ENCODE data around the gene TIE1. TPM values are rescaled to one million over a fixed set of nuclear protein-coding genes. Genes with fewer than 3 reads are reported as not detected.
A peak's percentile ranks its signal among the peaks of the same experiment; 100 is the strongest.

TIE1 gene
- total and polyA plus RNA-seq, 4 experiments from 2014 or later: not detected

- H3K27ac Mint-ChIP-seq: no peak overlapping the region
- peaks cover 2 to 21% (median 17%) of the 10 kb centered on the region in 8 donors for H3K9me3 Mint-ChIP-seq
- no peak overlapping the region for H3K4me3 Mint-ChIP-seq
- intact Hi-C loops (cut with micrococcal nuclease): no loop called here
- H3K4me1 Mint-ChIP-seq: no peaks in the 10 kb centered on the region
- H3K27me3 ChIP-seq (ENCODE audit: insufficient read depth, low read length): no peaks in the 10 kb centered on the region
- no peak overlapping the region for H3K4me3 ChIP-seq (ENCODE audit: low read length in 2 of 2)
- ChIA-PET CTCF (ENCODE audit: partially characterized antibody) (no interaction called here), POLR2A (ENCODE audit: partially characterized antibody) (no interaction called here)
- no peaks in the 10 kb centered on the region for H3K4me1 ChIP-seq (ENCODE audit: insufficient read depth, low read length)
- no peak for DNase-seq
- H3K36me3 ChIP-seq (ENCODE audit: insufficient read depth, low read length): no peaks in the 10 kb centered on the region
- peaks cover 0 to 4% of the 10 kb centered on the region in 2 donors for H3K9me3 ChIP-seq (ENCODE audit: control insufficient read depth in 1 of 2, low read length in 2 of 2)
- peaks cover 4 to 5% of the 10 kb centered on the region in 2 donors for H3K36me3 Mint-ChIP-seq
- H3K27ac ChIP-seq (ENCODE audit: low read depth, low read length): no peak overlapping the region
- peaks cover 0 to 4% of the 10 kb centered on the region in 2 donors for H3K27me3 Mint-ChIP-seq
These were observed 20.6 kb downstream of the TIE1 start for GRCh38 chr1:43321331-43321891.

GRCh38 chr1:43322506-43322905, 21.7 kb downstream of the TIE1 start:
- ChIA-PET POLR2A (ENCODE audit: partially characterized antibody) (no interaction called here), CTCF (ENCODE audit: partially characterized antibody) (interaction anchor here (0.8 kb wide), 1 partner anchor 13 kb away, joined by 4 read pairs; no protein-coding TSS in a partner anchor)
- intact Hi-C loops (cut with micrococcal nuclease): no loop called here
- peaks cover 2 to 28% (median 21%) of the 10 kb centered on the region in 8 donors for H3K9me3 Mint-ChIP-seq
- H3K27ac ChIP-seq (ENCODE audit: low read depth, low read length): no peak overlapping the region
- H3K27me3 Mint-ChIP-seq: peaks cover 0 to 4% of the 10 kb centered on the region in 2 donors
- H3K4me3 Mint-ChIP-seq: no peak overlapping the region
- no peaks in the 10 kb centered on the region for H3K4me1 ChIP-seq (ENCODE audit: insufficient read depth, low read length)
- H3K27ac Mint-ChIP-seq: no peak overlapping the region
- peaks cover 0 to 4% of the 10 kb centered on the region in 2 donors for H3K9me3 ChIP-seq (ENCODE audit: control insufficient read depth in 1 of 2, low read length in 2 of 2)
- no peak for DNase-seq
- peaks cover 4 to 5% of the 10 kb centered on the region in 2 donors for H3K36me3 Mint-ChIP-seq
- H3K27me3 ChIP-seq (ENCODE audit: insufficient read depth, low read length): no peaks in the 10 kb centered on the region
- no peak overlapping the region for H3K4me3 ChIP-seq (ENCODE audit: low read length in 2 of 2)
- no peaks in the 10 kb centered on the region for H3K4me1 Mint-ChIP-seq
- no peaks in the 10 kb centered on the region for H3K36me3 ChIP-seq (ENCODE audit: insufficient read depth, low read length)

- Mint-ChIP-seq H3K4me1 (no peaks in the 10 kb centered on the region), H3K36me3 (peaks cover 4 to 5% of the 10 kb centered on the region in 2 donors), H3K9me3 (peaks cover 2 to 38% (median 27%) of the 10 kb centered on the region in 8 donors), H3K27me3 (peaks cover 2 to 4% of the 10 kb centered on the region in 2 donors), H3K4me3 (no peak overlapping the region), H3K27ac (no peak overlapping the region)
- ChIA-PET POLR2A (ENCODE audit: partially characterized antibody) (no interaction called here), CTCF (ENCODE audit: partially characterized antibody) (no interaction called here)
- Histone ChIP-seq H3K27me3 (ENCODE audit: insufficient read depth, low read length) (no peaks in the 10 kb centered on the region), H3K9me3 (ENCODE audit: control insufficient read depth in 1 of 2, low read length in 2 of 2) (peaks cover 0 to 4% of the 10 kb centered on the region in 2 donors), H3K36me3 (ENCODE audit: insufficient read depth, low read length) (no peaks in the 10 kb centered on the region), H3K27ac (ENCODE audit: low read depth, low read length) (no peak overlapping the region), H3K4me1 (ENCODE audit: insufficient read depth, low read length) (no peaks in the 10 kb centered on the region), H3K4me3 (ENCODE audit: low read length in 2 of 2) (no peak overlapping the region)
- DNase-seq: no peak
- intact Hi-C loops (cut with micrococcal nuclease): no loop called here
These were observed 24.0 kb downstream of the TIE1 start for GRCh38 chr1:43324810-43325209.

GRCh38 chr1:43325381-43325780, 24.6 kb downstream of the TIE1 start:
- CTCF ChIA-PET (ENCODE audit: partially characterized antibody): no interaction called here
- Histone ChIP-seq H3K4me1 (ENCODE audit: insufficient read depth, low read length) (no peaks in the 10 kb centered on the region), H3K27ac (ENCODE audit: low read depth, low read length) (no peak overlapping the region), H3K27me3 (ENCODE audit: insufficient read depth, low read length) (no peaks in the 10 kb centered on the region), H3K36me3 (ENCODE audit: insufficient read depth, low read length) (no peaks in the 10 kb centered on the region), H3K9me3 (ENCODE audit: control insufficient read depth in 1 of 2, low read length in 2 of 2) (peaks cover 0 to 4% of the 10 kb centered on the region in 2 donors), H3K4me3 (ENCODE audit: low read length in 2 of 2) (no peak overlapping the region)
- DNase-seq: no peak
- Mint-ChIP-seq H3K27ac (no peak overlapping the region), H3K36me3 (peaks cover 4 to 5% of the 10 kb centered on the region in 2 donors), H3K4me1 (no peaks in the 10 kb centered on the region), H3K9me3 (peaks cover 2 to 38% (median 27%) of the 10 kb centered on the region in 8 donors), H3K4me3 (no peak overlapping the region), H3K27me3 (peaks cover 2 to 4% of the 10 kb centered on the region in 2 donors)
- intact Hi-C loops (cut with micrococcal nuclease): no loop called here
- POLR2A ChIA-PET (ENCODE audit: partially characterized antibody): no interaction called here

- no peak overlapping the region for H3K4me3 ChIP-seq (ENCODE audit: low read length in 2 of 2)
- Mint-ChIP-seq H3K4me1 (no peaks in the 10 kb centered on the region), H3K9me3 (peaks cover 2 to 38% (median 27%) of the 10 kb centered on the region in 8 donors), H3K4me3 (no peak overlapping the region), H3K27me3 (peaks cover 2 to 4% of the 10 kb centered on the region in 2 donors), H3K36me3 (peaks cover 4 to 5% of the 10 kb centered on the region in 2 donors), H3K27ac (no peak overlapping the region)
- CTCF ChIA-PET (ENCODE audit: partially characterized antibody): no interaction called here
- POLR2A ChIA-PET (ENCODE audit: partially characterized antibody): no interaction called here
- intact Hi-C loops (cut with micrococcal nuclease): no loop called here
- no peaks in the 10 kb centered on the region for H3K27me3 ChIP-seq (ENCODE audit: insufficient read depth, low read length)
- H3K9me3 ChIP-seq (ENCODE audit: control insufficient read depth in 1 of 2, low read length in 2 of 2): peaks cover 0 to 4% of the 10 kb centered on the region in 2 donors
- DNase-seq: no peak
- H3K4me1 ChIP-seq (ENCODE audit: insufficient read depth, low read length): no peaks in the 10 kb centered on the region
- no peak overlapping the region for H3K27ac ChIP-seq (ENCODE audit: low read depth, low read length)
- no peaks in the 10 kb centered on the region for H3K36me3 ChIP-seq (ENCODE audit: insufficient read depth, low read length)
These were observed 26.9 kb downstream of the TIE1 start for GRCh38 chr1:43327549-43328292.

- ChIA-PET POLR2A (ENCODE audit: partially characterized antibody) (no interaction called here), CTCF (ENCODE audit: partially characterized antibody) (no interaction called here)
- intact Hi-C loops (cut with micrococcal nuclease): no loop called here
- Mint-ChIP-seq H3K27ac (peak overlapping the region in 1 of 7 donors; percentile 6), H3K36me3 (peaks cover 0 to 3% of the 10 kb centered on the region in 2 donors), H3K4me1 (no peaks in the 10 kb centered on the region), H3K4me3 (no peak overlapping the region), H3K27me3 (peaks cover 0 to 5% of the 10 kb centered on the region in 2 donors), H3K9me3 (peaks cover 2 to 24% (median 16%) of the 10 kb centered on the region in 8 donors)
- no peaks in the 10 kb centered on the region for H3K9me3 ChIP-seq (ENCODE audit: control insufficient read depth in 1 of 2, low read length in 2 of 2)
- no peak overlapping the region for H3K4me3 ChIP-seq (ENCODE audit: low read length in 2 of 2)
- no peak overlapping the region for H3K27ac ChIP-seq (ENCODE audit: low read depth, low read length)
- no peak for DNase-seq
- H3K36me3 ChIP-seq (ENCODE audit: insufficient read depth, low read length): no peaks in the 10 kb centered on the region
- no peaks in the 10 kb centered on the region for H3K4me1 ChIP-seq (ENCODE audit: insufficient read depth, low read length)
- no peaks in the 10 kb centered on the region for H3K27me3 ChIP-seq (ENCODE audit: insufficient read depth, low read length)
These were observed 29.4 kb downstream of the TIE1 start for GRCh38 chr1:43329995-43330751.

GRCh38 chr1:43331688-43332087, 30.9 kb downstream of the TIE1 start:
- POLR2A ChIA-PET (ENCODE audit: partially characterized antibody): no interaction called here
- no peak for DNase-seq

More at GRCh38 chr1:43331688-43332087, 30.9 kb downstream of the TIE1 start:
- Histone ChIP-seq H3K27ac (ENCODE audit: low read depth, low read length) (no peak overlapping the region), H3K9me3 (ENCODE audit: control insufficient read depth in 1 of 2, low read length in 2 of 2) (no peaks in the 10 kb centered on the region), H3K4me1 (ENCODE audit: insufficient read depth, low read length) (no peaks in the 10 kb centered on the region), H3K4me3 (ENCODE audit: low read length in 2 of 2) (no peak overlapping the region), H3K36me3 (ENCODE audit: insufficient read depth, low read length) (no peaks in the 10 kb centered on the region), H3K27me3 (ENCODE audit: insufficient read depth, low read length) (no peaks in the 10 kb centered on the region)
- Mint-ChIP-seq H3K27me3 (peaks cover 0 to 5% of the 10 kb centered on the region in 2 donors), H3K27ac (no peak overlapping the region), H3K36me3 (no peaks in the 10 kb centered on the region), H3K4me1 (no peaks in the 10 kb centered on the region), H3K9me3 (peaks cover 0 to 16% (median 8%) of the 10 kb centered on the region in 8 donors), H3K4me3 (no peak overlapping the region)
- CTCF ChIA-PET (ENCODE audit: partially characterized antibody): no interaction called here
- intact Hi-C loops (cut with micrococcal nuclease): no loop called here

All from CD4-positive, alpha-beta memory T cell (primary cell).